ENCODE results near the gene HNRNPA3.
"Not testable (repeated sequence)": the region's sequence is repeated elsewhere in the genome, so short reads cannot be mapped to it uniquely, and the experiment has no call there.

DNA sequence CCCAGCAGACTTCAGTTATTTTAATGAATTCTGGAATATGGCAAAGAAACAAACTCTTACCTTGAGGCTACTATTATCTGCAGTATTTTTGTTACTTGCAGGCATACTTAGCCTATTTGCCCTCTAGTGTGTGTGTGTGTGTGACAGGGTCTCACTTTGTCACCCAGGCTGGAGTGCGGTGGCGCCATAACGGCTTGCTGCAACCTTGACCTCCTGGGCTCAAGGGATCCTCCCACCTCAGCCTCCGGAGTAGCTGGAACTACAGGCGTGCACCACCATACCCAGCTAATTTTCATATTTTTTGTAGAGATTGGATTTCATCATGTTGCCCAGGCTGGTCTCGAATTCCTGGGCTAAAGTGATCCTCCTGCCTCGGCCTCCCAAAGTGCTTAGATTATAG lies 12.2 kb upstream of the HNRNPA3 start:
- TF ChIP-seq CTCF (IDR thresholded peaks at IDR 0.05; ENCODE audit: insufficient read depth, low read length, poor library complexity, severe bottlenecking); EZH2phosphoT487 (conservative IDR thresholded peaks at IDR 0.05; ENCODE audit: low read length): not testable (repeated sequence)
